HL-60/S4 treated with phorbol 12-myristate 13-acetate at 8.2 ng/mL for 4 days and 3 days (cell line): ENCODE measurements around the gene SRXN1.

Experiments
- in situ Hi-C: fragments of 300-500 bp; cut with MboI; formaldehyde crosslinking; loops from 2 replicates; pipeline ENCODE4 v1.15.0; 2022; ENCODE audit warnings: low sequenced_read_pairs

The SRXN1 gene

DNA sequence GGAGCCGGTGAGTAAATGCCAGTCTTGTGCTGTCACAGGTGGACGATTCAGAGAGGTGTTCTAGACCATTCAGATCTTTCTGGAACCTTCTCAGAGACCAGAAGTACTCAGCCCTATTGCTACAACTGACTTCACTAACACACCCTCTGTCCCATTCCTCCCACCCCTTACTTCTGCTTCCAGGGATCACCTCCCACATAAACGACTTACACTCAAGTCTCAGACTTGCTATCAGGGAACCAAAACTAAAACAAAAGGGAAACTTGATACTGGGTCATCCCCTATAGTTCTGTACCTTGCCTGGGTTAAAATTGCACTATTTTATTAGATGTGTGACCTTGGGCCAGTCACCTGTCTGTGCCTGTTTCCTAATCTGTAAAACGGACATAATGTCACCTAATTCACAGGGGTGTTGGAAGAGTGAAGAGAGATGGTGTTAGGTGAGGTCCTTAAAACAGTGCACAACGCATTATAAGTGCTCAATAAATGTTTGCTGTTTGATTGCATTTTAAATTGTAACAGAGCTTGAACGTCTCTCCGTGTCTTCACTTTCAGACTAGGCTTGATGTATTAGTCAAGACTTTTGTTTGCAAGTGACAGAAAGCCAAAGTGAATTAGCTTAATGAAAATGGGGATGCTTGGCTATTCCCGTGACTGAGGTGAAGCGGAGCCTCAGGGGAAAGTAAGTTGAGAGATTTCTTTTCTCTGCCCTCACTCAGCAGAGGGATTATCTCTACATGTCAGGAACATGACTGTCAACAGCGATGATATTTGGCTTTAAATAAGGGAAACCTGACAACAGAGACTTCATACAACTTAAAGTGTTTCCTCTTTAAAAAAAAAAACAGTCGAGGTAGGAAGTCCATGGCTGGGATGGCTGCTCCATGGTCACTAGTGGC is 3.0 kb upstream of the SRXN1 start:
- in situ Hi-C loops: no loop called here

DNA sequence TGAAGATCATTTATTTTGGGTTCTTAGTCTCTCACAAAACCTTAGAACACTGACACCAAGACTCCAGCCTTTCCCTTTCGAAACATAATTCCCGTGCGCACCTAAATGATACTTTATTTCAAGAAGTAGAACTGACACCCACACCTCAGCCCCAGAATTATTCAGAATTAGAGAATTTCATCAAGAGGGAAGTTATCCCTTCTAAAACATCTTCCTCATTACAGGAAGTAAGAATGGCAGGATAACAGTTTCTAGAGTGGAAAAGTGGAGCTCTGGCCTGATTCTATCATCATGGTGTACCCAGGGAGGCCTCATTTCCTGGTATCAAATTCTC is 1.4 kb upstream of the SRXN1 start:
- in situ Hi-C loops: no loop called here

DNA sequence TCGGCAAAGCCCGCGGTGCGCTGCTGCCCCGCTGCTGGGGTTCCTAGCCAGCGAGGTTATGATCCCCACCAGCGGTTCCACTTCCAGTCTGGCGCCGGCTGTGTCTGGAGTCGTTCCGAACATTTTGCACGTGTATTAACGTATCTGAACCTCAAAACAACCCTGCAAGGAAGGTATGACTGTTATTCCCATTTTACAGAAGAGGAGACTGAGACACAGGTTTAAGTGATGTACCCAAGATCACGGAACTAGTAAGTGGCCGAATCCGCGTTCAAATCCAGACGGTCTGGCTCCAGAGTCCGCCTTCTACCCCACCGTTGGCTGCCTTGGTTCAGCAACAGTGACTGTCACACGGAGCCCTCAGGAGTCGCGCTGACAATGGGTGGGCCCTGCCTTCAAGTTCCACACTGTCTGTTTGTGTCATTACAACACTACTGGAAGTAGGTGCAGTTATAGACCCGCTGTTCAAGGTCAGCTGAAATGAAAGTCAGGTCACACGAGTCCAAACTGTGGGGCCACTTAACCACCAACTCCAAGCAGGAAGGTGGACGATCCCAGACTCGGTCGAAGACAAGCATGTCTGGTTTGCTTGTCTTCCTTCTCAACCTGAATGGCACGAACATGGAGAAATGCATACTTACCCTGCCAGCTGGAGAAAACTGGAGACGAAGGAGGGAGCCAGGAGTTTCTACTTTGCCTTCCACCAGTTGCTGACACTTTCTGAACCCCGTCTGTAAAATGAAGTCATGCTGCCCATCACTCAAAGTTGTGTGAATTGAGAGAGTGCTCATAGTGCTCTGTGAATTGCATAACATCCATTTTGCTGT is 803 bp upstream of the SRXN1 start:
- in situ Hi-C loops: no loop called here

DNA sequence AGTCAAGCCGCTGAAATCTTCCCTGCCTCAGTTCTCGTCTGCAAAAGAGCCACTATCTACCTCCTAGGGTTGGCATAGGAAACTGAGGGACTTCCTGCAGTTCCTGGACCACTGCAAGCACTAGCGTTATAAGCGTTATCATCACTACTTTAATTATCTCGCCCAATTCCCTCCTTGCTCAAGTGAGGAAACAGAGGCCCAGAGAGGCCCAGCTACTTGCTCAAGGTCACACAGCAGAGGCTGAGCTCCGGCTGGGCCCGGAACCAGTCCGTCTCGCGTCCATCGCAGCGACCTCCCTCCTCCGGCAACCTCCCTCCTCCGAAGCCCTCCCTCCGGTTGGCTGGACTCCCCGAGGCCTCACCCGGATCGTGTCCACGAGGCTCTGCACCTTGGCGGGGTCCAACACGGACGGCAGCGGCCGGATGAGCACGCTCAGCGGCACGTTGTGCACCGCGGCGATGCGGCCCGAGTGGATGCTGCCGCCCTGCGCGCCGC is 338 bp downstream of the SRXN1 start:
- in situ Hi-C loops: no loop called here

DNA sequence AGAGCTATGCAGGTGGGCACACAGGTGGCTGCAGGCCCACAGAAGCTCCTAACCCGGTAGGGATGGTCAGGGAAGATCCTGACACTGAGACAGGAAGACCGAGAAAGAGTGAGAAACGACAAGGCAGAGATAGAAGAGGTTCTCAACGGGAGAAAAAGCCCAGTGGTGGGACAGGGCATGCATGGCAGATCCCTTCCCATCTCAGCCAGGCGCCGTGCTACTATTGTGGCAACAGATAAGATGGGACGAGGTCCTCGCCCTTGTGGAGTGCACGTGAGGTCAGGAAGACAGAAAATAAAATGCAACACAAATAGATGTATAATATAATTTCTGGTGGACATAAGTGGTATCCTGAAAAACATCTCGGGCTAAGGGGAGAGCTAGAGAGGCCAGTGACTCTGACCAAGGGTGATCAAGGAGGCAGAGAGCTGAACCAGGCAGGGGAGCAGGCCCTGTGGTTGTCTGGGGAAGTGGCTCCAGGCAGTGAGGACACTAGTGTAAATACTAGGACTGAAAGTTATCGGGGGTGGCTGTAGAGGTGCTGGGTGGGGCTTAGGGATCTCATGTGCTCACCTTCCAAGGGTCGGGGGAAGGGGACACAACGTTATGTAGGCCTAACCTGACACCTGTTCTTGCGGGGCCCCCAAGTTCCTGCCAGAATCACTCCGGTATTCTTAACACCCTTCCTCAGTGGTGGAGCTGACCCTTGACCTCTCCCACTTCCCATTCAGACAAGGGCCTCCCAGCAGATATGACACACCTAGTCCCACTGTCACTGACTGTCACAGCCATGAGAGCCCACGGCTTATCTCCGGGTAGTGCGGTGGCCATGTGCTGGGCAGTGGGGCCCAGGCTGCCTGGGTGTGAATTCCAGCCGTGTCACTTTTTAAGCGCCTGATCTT is 1.0 kb downstream of the SRXN1 start:
- in situ Hi-C loops: no loop called here

DNA sequence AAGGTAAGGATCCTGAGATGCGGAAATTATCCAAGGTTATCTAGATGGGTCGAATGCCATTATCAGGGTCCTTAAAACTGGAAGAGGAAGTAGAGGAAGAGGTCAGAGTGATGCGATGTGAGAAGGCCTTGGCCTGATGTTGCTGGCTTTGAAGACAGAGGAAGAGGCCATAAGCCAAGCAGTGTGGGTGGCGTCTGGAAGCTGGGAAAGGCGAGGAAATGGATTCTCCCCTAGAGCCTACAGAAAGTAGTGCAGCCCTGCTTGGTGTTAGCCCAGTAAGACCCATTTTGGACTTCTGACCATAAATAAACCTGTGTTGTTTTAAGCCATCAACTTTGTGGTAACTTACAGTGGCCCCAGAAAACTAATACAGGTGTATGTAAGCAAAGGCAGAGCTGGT is 2.0 kb downstream of the SRXN1 start:
- in situ Hi-C loops: no loop called here

DNA sequence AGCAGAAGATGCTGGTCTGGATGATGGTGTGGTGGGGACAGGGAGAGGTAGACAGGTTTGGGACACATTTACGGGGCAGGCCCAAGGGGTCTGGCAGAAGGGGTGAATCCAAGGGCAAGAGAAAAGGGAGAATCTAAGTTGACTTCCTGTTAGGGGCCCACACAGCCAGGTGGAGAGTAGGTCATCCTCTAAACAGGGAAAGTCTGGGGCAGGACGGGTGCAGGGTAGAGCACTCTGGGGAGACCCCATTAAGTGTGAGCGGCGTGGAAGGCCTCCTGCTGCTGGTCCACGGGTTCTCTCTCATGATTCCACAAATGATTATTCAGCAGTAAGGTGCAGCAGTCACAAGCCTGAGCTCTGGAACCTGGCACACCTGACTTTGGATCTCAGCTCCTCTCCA is 2.7 kb downstream of the SRXN1 start:
- in situ Hi-C loops: no loop called here

DNA sequence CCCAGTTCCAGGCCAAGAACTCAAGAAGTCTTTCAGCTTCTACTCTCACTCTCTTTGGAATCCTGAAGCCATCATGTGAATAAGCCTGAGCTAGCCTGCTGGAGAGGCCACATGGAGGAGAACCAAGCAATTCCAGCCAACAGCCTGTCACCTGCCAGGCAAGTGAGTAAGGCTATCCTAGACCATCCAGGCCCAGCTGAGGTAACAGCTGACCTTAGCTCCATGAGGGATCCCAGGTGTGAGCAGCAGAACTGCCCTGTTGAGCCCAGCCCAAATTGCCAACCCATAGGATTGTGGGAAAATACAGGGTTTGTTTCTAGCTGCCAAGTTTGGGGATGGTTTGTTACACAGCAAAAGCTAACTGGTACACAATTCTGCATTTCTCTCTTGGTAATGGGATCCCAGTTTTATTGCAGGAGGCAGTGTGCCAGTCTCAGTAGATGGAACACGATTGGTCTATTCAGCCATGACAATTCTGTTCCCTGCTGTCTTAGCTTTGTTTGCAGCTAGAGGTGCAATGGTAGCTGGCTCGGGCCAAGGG is 5.5 kb downstream of the SRXN1 start:
- in situ Hi-C loops: loop anchor here (10.0 kb wide), 1 partner anchor 83 kb away; no protein-coding TSS in a partner anchor

DNA sequence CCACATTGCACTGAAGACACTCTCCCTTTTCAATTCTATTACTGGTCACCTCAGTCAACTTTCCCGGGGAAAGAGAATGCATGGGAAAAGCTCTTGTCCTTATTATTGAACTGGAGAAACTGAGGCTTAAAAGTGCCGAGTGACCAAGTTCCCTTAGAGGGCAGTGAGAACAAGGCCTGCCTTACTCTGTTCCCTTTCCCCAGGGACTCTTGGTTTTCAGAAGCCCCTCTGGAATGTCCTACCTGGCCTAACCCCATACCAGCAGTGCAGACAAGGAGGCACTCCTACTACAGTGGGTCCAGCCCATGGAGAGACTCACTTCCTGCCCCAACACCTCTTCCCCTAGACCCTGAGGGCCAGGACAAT is 6.1 kb downstream of the SRXN1 start:
- in situ Hi-C loops: loop anchor here (10.0 kb wide), 1 partner anchor 82 kb away; no protein-coding TSS in a partner anchor

DNA sequence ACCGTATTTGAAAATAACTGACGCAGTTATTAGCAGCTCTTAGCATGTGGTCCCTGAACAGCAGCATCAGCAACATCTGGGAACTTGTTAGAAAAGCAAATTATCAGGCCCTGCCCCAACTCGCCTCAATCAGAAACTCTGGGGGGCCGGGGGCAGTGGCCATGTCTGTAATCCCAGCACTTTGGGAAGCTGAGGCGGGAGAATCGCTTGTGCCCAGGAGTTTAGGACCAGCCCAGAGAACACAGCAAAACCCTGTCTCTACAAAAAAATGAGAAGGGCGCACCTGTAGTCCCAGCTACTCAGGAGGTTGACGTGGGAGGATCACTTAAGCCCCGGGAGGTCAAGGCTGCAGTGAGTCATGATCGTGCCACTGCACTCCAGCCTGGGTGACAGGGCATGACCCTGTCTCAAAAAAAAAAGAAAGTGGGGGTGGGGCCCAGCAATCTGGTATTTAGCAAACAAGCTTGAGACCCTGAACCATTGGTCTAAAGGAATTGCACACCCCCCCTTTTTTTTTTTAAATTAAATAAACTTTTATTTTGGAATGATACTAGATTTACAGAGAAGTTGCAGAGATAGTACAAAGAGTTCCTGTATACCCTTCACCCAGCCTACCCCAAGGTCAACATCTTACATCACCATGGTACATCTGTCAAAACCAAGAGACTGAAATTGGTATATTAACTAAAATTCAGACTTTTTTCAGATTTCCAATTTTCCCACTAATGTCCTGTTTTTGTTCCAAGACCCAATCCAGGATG is 6.7 kb downstream of the SRXN1 start:
- in situ Hi-C loops: loop anchor here (10.0 kb wide), 1 partner anchor 81 kb away; no protein-coding TSS in a partner anchor

DNA sequence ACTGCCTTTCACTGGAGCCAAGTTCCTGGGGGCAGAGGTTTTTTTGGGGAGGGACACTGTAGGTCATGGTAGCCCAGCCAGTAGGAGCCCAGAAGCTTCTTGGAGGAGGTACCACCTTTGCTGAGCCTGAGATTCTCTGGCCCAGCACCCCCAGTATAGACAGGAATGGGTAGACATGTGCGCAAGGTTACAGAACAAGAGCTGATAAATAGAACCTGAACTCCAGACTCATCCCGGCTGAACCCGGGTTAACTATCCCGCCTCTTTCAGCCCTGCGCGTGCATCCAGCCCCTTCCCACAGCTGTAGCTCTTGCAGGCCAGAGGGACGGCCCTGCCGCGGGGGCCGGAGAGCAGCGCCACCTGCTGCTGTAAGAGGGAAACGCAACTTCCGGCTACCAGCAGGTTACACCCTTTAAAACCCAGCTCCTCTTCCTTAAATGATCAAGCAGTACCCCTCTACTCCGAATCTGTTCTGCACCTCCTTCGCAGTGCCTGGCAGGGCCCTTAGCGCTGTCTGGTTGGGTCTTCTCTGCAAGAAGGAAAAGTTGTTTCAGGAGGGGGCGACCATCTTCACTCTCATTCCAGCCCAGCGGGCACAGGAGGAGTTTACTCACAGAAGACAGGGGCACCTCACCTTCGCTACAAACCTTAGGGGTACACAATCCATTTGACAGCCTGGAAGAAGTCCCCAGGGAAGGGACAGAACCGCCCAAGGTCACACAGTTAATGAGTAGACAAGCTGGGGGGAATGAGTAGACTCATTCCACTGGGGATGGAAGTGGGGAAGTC is 7.5 kb downstream of the SRXN1 start:
- in situ Hi-C loops: loop anchor here (10.0 kb wide), 1 partner anchor 81 kb away; no protein-coding TSS in a partner anchor

DNA sequence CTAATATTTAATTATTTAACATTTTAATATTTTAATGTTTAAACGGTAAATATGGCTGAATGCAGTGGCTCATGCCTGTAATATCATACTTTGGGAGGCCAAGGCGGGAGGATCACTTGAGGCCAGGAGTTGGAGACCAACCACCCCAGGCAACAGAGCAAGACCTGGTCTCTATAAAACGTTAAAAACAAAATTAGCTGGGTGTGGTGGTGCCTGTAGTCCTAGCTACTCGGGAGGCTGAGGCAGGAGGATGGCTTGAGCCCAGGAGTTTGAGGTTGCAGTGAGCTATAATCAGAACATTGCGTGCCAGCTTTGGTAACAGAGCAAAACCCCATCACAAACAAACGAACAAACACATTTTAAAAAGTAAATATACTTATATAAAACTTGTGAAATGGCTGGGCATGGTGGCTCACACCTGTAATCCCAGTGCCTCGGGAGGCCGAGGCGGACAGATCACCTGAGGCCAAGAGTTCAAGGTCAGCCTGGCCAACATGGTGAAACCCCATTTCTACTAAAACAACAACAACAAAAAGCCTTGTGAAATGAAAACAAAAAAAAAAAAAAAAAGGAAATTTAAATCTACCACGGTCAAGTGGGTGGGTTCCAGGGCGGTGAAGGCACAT is 8.2 kb downstream of the SRXN1 start:
- in situ Hi-C loops: loop anchor here (10.0 kb wide), 1 partner anchor 80 kb away; no protein-coding TSS in a partner anchor

DNA sequence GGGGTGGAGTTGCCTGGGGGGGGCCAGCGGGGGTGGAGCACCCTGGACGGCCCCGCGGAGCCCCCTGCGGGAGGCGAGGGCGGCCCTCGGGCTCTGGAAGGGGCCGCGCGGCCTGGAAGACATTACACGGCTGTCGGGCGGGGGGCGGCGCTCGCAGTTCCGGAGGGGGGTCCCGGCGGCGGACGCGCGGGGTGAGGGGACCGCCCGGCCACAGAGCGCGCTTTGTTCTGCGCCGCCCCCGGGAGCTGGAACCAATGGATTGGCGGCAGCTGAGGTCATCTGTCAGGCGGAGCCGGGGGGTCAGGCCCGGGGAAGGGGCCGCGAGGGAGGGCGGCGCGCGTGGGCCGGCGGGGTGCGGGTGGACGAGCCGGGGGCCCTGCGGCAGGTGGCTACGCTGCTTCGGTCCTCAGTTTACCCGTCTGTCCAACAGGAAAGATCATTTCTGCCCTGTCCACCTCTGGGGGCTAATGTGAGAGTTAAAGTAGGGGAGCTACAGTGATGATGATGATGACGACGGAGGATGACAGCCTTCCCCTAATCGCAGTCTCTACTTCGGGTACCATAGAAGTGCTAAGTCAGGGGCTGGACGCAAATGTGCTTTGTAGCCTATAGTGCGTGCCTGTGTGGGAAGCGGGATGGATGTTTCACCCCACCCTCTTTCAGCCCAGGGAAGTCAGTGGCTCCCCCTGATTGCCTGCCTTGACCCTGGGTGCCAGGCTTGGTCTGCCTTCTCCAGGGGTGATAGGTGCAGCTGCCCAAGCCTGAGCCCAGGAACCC is 10.4 kb downstream of the SRXN1 start:
- in situ Hi-C loops: loop anchor here (10.0 kb wide), 1 partner anchor 78 kb away; no protein-coding TSS in a partner anchor

DNA sequence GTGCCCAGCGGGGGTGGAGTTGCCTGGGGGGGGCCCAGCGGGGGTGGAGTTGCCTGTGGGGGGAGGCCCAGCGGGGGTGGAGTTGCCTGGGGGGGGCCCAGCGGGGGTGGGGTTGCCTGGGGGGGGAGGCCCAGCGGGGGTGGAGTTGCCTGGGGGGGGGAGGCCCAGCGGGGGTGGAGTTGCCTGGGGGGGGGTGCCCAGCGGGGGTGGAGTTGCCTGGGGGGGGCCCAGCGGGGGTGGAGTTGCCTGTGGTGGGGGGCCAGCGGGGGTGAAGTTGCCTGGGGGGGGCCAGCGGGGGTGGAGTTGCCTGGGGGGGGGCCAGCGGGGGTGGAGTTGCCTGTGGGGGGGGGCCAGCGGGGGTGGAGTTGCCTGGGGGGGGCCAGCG is 11.0 kb downstream of the SRXN1 start:
- in situ Hi-C loops: loop anchor here (10.0 kb wide), 1 partner anchor 77 kb away; no protein-coding TSS in a partner anchor

DNA sequence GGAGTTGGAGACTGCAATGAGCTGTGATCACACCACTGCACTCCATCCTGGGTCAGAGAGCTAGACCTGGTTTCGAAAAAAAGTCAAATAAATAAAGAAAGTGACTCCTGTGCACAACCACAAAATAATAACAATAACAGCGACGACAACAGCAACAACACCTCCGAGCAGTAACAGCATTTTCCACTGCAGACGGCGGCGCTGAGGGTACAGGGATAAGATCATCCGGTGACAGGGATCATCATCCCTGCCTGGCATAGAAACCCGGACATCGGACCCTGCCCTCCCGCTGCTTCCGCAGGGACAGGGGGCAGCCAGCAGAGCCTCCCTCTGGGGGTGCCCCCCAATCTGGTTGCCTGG is 11.5 kb downstream of the SRXN1 start:
- in situ Hi-C loops: loop anchor here (10.0 kb wide), 1 partner anchor 77 kb away; no protein-coding TSS in a partner anchor

DNA sequence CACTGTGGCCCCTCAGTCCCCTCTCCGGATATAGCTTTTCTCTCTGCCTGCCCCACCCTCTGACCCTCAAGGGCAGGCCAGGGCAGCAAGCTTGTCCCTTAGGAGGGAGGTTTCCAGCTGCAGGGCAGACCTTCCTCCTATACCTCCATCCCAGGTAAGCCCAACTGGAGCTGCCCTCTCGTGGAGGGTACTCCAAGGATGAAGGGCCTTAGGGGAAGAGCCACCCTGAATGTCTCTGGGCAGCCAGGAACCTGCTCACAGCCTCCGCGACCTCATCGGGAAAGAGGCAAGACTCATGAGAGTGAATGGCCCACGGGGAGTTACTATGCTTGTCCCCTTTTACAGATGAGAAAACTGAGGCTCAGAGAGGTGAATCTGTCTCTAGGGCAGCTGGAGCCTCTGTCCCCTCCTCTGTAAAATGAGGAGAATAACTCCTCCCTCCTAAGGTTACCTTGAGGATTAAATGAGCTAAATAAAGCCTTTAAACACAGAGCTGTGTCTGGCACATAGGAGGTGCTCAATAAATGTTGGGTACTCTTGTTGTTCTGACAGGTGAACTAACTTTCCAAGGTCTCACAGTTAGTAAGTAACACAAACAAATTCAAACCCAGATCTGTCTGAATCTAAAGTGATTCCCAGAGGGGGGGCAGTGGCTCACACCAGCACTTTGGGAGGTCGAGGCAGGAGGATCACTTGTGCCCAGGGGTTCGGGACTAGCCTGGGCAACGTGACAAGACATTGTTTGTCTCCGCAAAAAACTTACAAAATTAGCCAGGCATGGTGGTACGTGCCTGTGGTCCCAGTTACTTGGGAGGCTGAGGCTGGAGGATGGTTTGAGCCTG is 12.1 kb downstream of the SRXN1 start:
- in situ Hi-C loops: loop anchor here (10.0 kb wide), 1 partner anchor 76 kb away; no protein-coding TSS in a partner anchor

DNA sequence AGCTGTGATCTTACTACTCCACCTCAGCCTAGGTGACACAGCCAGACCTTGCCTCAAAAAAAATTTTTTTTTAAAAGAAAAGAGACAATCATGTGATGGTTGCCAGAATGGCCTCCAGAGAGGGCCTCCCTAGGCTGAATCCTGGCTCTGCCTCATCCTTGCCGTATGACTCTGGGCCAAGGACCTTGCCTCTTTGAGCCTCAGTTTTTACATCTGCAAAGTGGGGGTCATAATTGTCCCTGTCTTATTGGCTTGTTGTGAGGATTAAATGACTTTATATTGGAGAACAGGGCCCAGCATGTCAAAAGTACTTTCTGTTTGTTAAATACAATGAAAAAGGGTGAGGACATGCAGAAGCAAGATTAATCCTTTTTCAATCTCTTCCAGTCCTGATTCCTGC is 14.4 kb downstream of the SRXN1 start:
- in situ Hi-C loops: no loop called here
